PC-3 (cell line): Measurements from ENCODE around the gene VSTM2B. TPM values are rescaled to one million over a fixed set of nuclear protein-coding genes. Genes with fewer than 3 reads are reported as not detected.

Source experiments
- ATAC-seq: fragments of 200-7000 bp; cut with Tn5 transposase; 2 replicates; pipeline ENCODE4 v1.9.1; 2020; ENCODE audit warnings: mild to moderate bottlenecking, moderate library complexity
- BruUV-seq: library from RNA; stranded (reverse); fragments of 400-500 nt; replicated peaks from 2 replicates; lab custom pipeline; 2021; lab: Mats Ljungman, UMichigan
- CTCF ChIA-PET: fragments of 300-600 bp; sonication (Branson Sonifier 250); formaldehyde crosslinking; loops from one replicate; lab custom pipeline; 2022; ENCODE audit warnings: antibody characterized with exemption; lab: Charles Lee
- POLR2A ChIA-PET: fragments of 300-600 bp; sonication (Branson Sonifier 250); formaldehyde crosslinking; loops from one replicate; lab custom pipeline; 2022; ENCODE audit warnings: antibody characterized with exemption; ENCODE audit not compliant: unreplicated experiment; lab: Charles Lee
- DNase-seq: peaks from one replicate; pipeline ENCODE4 v3.0.0-alpha.2; 2015
- H2AFZ ChIP-seq: fragments of 300-600 bp; sonication (generic); 2 replicates; pipeline ENCODE4 v1.6.0; 2016; ENCODE audit warnings: antibody characterized with exemption, low read length
- H3F3A ChIP-seq: fragments of 300-600 bp; sonication (generic); one replicate; pipeline ENCODE4 v1.6.0; 2017; ENCODE audit warnings: antibody characterized with exemption, low read length, control low read depth, mild to moderate bottlenecking; ENCODE audit not compliant: unreplicated experiment
- H3K27ac ChIP-seq: fragments of 300-600 bp; sonication (generic); 2 replicates; pipeline ENCODE4 v1.5.1; 2016; ENCODE audit warnings: mild to moderate bottlenecking, low read length
- H3K27me3 ChIP-seq: fragments of 300-600 bp; sonication (generic); 2 replicates; pipeline ENCODE4 v1.6.1; 2016; ENCODE audit warnings: low read length, mixed read lengths
- H3K36me3 ChIP-seq: fragments of 300-600 bp; sonication (generic); 2 replicates; pipeline ENCODE4 v1.6.1; 2016; ENCODE audit warnings: low read depth, mixed run types, low read length, mixed read lengths
- H3K4me1 ChIP-seq: fragments of 300-600 bp; sonication (generic); 2 replicates; pipeline ENCODE4 v1.5.1; 2016; ENCODE audit warnings: low read length; ENCODE audit not compliant: insufficient read depth
- H3K4me2 ChIP-seq: fragments of 300-600 bp; sonication (generic); 2 replicates; pipeline ENCODE4 v1.6.0; 2016; ENCODE audit warnings: low read length
- H3K4me3 ChIP-seq: fragments of 300-600 bp; sonication (generic); 2 replicates; pipeline ENCODE4 v1.5.1; 2016; ENCODE audit warnings: mild to moderate bottlenecking, low read length, mixed read lengths
- H3K79me2 ChIP-seq: fragments of 300-600 bp; sonication (generic); 2 replicates; pipeline ENCODE4 v1.6.1; 2017; ENCODE audit warnings: low read length, mixed read lengths
- H3K9ac ChIP-seq: fragments of 300-600 bp; sonication (generic); 2 replicates; pipeline ENCODE4 v1.6.0; 2016; ENCODE audit warnings: mild to moderate bottlenecking, low read length
- H3K9me2 ChIP-seq: fragments of 300-600 bp; sonication (generic); replicated peaks from 2 replicates; pipeline ENCODE4 v1.6.1; 2016; ENCODE audit warnings: mixed run types, low read length, mixed read lengths
- H3K9me3 ChIP-seq: fragments of 300-600 bp; sonication (generic); 2 replicates; pipeline ENCODE4 v1.6.1; 2016; ENCODE audit warnings: low read length, mixed read lengths
- H4K20me1 ChIP-seq: fragments of 300-600 bp; sonication (generic); 2 replicates; pipeline ENCODE4 v1.6.1; 2016; ENCODE audit warnings: low read length, mixed read lengths
- CTCF ChIP-seq: fragments of 300-600 bp; sonication (generic); conservative IDR thresholded peaks from 2 replicates; pipeline ENCODE4 v1.5.1; 2017; ENCODE audit warnings: antibody characterized with exemption, low read depth, mild to moderate bottlenecking, low read length
- EZH2 ChIP-seq: fragments of 300-600 bp; sonication (generic); IDR thresholded peaks from one replicate; pipeline ENCODE4 v1.6.1; 2017; ENCODE audit warnings: antibody characterized with exemption, mild to moderate bottlenecking, low read length; ENCODE audit not compliant: unreplicated experiment
- EZH2phosphoT487 ChIP-seq: fragments of 300-600 bp; sonication (generic); IDR thresholded peaks from 2 replicates; pipeline ENCODE4 v1.6.1; 2018; ENCODE audit warnings: mild to moderate bottlenecking, antibody characterized with exemption, low read length, borderline replicate concordance
- intact Hi-C: fragments of 100-400 bp; cut with micrococcal nuclease; formaldehyde crosslinking; loops from 2 replicates; pipeline ENCODE4 v1.9.0; 2023
- total RNA-seq: library from RNA; depleted of rRNA; stranded (reverse); fragments of >200 nt; gene quantifications from 2 replicates; pipeline ENCODE4 v1.2.3, GENCODE V29; 2014

The VSTM2B gene
- total RNA-seq, 1 experiment from 2014 or later, result not detected

GRCh38 chr19:29561601-29562000 lies 35.8 kb downstream of the VSTM2B start:
- TF ChIP-seq EZH2, result no peak
- TF ChIP-seq CTCF, result no peak
- no peak for TF ChIP-seq EZH2phosphoT487
- Histone ChIP-seq H3K4me2 (no peak overlapping the region), H3K4me3 (no peak overlapping the region), H3K79me2 (no peaks in the 10 kb centered on the region), H3K9me3 (no peaks in the 10 kb centered on the region), H3K9ac (no peak overlapping the region), H2AFZ (no peak overlapping the region), H3K27ac (no peak overlapping the region), H3K9me2 (no peaks in the 10 kb centered on the region), H3K4me1 (no peaks in the 10 kb centered on the region), H3K27me3 (peaks cover 19% of the 10 kb centered on the region), H3K36me3 (no peaks in the 10 kb centered on the region), H3F3A (no peaks in the 10 kb centered on the region), H4K20me1 (no peaks in the 10 kb centered on the region)
- no TSS peak for BruUV-seq
- ChIA-PET CTCF (no interaction called here), POLR2A (no interaction called here)
- DNase-seq, result no peak
- ATAC-seq, result no peak
- intact Hi-C loops, result no loop called here

GRCh38 chr19:29562299-29563297 lies 36.8 kb downstream of the VSTM2B start:
- Histone ChIP-seq H3K9me3 (no peaks in the 10 kb centered on the region), H4K20me1 (no peaks in the 10 kb centered on the region), H3K36me3 (no peaks in the 10 kb centered on the region), H3K79me2 (no peaks in the 10 kb centered on the region), H3K27me3 (peaks cover 19% of the 10 kb centered on the region), H3K4me3 (no peak overlapping the region), H3K4me2 (no peak overlapping the region), H3K9ac (no peak overlapping the region), H3K27ac (no peak overlapping the region), H3K4me1 (no peaks in the 10 kb centered on the region), H3F3A (no peaks in the 10 kb centered on the region), H2AFZ (no peak overlapping the region), H3K9me2 (no peaks in the 10 kb centered on the region)
- ATAC-seq (no peak), DNase-seq (no peak)
- CTCF ChIA-PET, result no interaction called here
- no TSS peak for BruUV-seq
- POLR2A ChIA-PET, result no interaction called here
- intact Hi-C loops, result no loop called here
- no peak for TF ChIP-seq EZH2
- TF ChIP-seq CTCF, result no peak
- TF ChIP-seq EZH2phosphoT487, result no peak

GRCh38 chr19:29563486-29564101 lies 37.8 kb downstream of the VSTM2B start:
- H3K9me2 ChIP-seq, result no peaks in the 10 kb centered on the region
- ChIA-PET POLR2A (no interaction called here), CTCF (no interaction called here)
- peaks cover 25% of the 10 kb centered on the region for H3K27me3 ChIP-seq
- H3K4me3 ChIP-seq, result no peak overlapping the region
- no peaks in the 10 kb centered on the region for H3K4me1 ChIP-seq
- no peaks in the 10 kb centered on the region for H3F3A ChIP-seq
- no peak overlapping the region for H2AFZ ChIP-seq
- no peak overlapping the region for H3K4me2 ChIP-seq
- H3K27ac ChIP-seq, result no peak overlapping the region
- no peak for DNase-seq
- no peaks in the 10 kb centered on the region for H3K9me3 ChIP-seq
- H4K20me1 ChIP-seq, result no peaks in the 10 kb centered on the region
- intact Hi-C loops, result no loop called here
- H3K36me3 ChIP-seq, result no peaks in the 10 kb centered on the region
- H3K9ac ChIP-seq, result no peak overlapping the region
- no peaks in the 10 kb centered on the region for H3K79me2 ChIP-seq
- no TSS peak for BruUV-seq
- TF ChIP-seq EZH2phosphoT487, result no peak
- no peak for ATAC-seq
